Lower leg skin (tissue), 3 donors: Measurements from ENCODE around the gene TBC1D8.

Experiments
- CTCF ChIP-seq, 3 donors: fragments of 450-650 bp; IDR thresholded peaks; one replicate each; pipeline ENCODE4 v1.5.1; 2016; ENCODE audit warnings: antibody characterized with exemption in 3 of 3, mild to moderate bottlenecking in 3 of 3, moderate library complexity in 2 of 3
- POLR2A ChIP-seq, 2 donors: fragments of 450-650 bp; IDR thresholded peaks; one replicate each; pipeline ENCODE4 v1.6.1; 2016 to 2017; ENCODE audit warnings: antibody characterized with exemption in 2 of 2, mild to moderate bottlenecking in 1 of 2, moderate library complexity in 1 of 2

DNA sequence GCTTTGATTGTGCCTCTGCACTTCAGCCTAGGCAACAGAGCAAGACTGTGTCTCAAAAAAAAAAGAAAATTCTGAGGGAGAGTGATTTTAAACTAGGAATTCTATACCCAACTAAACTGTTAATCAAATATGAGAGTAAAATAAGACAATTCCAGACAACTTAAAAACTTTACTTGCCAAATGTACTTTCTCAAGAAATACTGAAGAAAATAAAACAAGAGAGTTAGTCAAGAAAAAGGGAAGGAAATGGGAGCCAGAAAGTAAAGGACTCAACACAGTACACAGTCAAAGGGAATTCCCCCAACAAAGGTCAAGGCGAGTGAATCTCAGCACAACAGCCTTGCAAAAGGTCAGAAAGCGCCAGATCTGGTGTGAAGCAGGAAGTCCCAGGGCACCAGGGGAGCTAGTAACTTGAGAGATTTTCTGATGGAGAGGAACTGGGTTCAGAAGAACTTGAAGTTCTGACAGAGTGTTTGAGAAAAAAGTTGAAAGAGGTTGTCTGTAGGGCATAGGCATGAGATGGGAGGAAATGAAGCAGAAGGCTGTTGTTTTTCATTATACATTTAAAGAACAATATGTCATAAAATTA lies 22.6 kb upstream of the TBC1D8 start:
- TF ChIP-seq CTCF (IDR thresholded peaks at IDR 0.05) (no peak), POLR2A (IDR thresholded peaks at IDR 0.05) (no peak)
